Uterus (tissue), 2 donors: ENCODE measurements around the gene ZFPM1.

Source experiments
- CTCF ChIP-seq, 4 experiments: fragments of 200-600 bp in 2 of 4; fragments of 450-650 bp in 2 of 4; sonication (generic) in 2 of 4; IDR thresholded peaks; one replicate each; pipeline ENCODE4 v1.5.1; 2016 to 2019; ENCODE audit warnings: antibody characterized with exemption in 4 of 4, mild to moderate bottlenecking in 2 of 4, moderate library complexity in 1 of 4
- POLR2A ChIP-seq, 2 donors: fragments of 450-650 bp; IDR thresholded peaks; one replicate each; pipeline ENCODE4 v1.6.1; 2016; ENCODE audit warnings: antibody characterized with exemption in 2 of 2, mild to moderate bottlenecking in 1 of 2, moderate library complexity in 1 of 2

DNA sequence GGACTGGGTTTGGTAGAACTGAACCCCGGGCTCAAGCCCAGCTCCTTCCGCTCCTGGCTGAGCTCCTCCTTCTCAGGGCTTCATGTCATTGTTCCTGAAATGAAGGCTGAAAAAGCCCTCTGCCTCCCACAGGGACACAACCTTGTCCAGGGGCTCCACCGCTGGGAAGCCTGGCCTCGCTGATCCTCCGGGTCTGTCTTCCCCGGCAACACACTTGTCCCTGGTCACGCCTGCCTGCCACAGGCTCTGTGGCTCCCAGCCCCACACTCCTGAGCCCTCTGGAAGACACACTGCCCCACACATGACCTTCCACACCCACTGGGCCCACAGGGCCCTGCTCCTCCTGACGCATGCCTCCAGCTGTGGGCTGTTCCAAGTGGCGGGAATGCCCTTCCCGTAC, 99.1 kb downstream of the ZFPM1 start:
- no peak for TF ChIP-seq CTCF (IDR thresholded peaks at IDR 0.05)
- TF ChIP-seq POLR2A (IDR thresholded peaks at IDR 0.05), result no peak
